NOMO-1 treated with DMSO at 0.1 percent for 48 hours (cell line): ENCODE data around the gene APBB1.

Experiments used
- DNase-seq: peaks from one replicate; lab custom pipeline; 2025; ENCODE audit not compliant: unreplicated experiment; lab: John Stamatoyannopoulos, UW

APBB1 gene

GRCh38 chr11:6417907-6418556 lies 862 bp downstream of the APBB1 start:
- no peak for DNase-seq

DNA sequence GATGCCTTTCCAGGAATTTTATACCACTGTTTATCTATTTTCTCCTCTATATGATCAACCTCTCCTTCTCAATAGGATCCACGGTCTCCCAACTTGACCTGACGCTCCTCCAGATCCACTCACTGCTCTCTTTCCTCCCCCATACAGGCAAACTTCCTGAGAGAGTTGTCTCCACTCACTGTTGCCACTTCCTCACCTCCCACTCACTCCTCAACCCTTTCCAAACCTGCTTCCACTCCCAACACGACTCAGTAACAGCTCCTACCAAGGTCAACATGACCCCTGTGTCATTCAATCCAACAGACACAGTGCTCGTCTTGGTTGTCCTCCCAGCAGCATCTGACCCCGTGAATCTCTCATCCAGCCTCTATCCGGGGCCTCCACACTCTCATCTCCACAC lies 3.1 kb downstream of the APBB1 start:
- DNase-seq, result no peak

- DNase-seq, result peak; percentile 59
Measured at GRCh38 chr11:6414874-6415328, 4.0 kb downstream of the APBB1 start.

GRCh38 chr11:6413791-6414201 lies 5.1 kb downstream of the APBB1 start:
- no peak for DNase-seq

GRCh38 chr11:6411594-6412031 lies 7.3 kb downstream of the APBB1 start:
- no peak for DNase-seq

GRCh38 chr11:6410695-6411430 lies 8.0 kb downstream of the APBB1 start:
- DNase-seq, result no peak

- no peak for DNase-seq
Measured at GRCh38 chr11:6406370-6406769, 12.5 kb downstream of the APBB1 start.

- no peak for DNase-seq
Measured at GRCh38 chr11:6405846-6406245, 13.0 kb downstream of the APBB1 start.

- DNase-seq, result no peak
Measured at GRCh38 chr11:6405052-6405667, 13.7 kb downstream of the APBB1 start.

DNA sequence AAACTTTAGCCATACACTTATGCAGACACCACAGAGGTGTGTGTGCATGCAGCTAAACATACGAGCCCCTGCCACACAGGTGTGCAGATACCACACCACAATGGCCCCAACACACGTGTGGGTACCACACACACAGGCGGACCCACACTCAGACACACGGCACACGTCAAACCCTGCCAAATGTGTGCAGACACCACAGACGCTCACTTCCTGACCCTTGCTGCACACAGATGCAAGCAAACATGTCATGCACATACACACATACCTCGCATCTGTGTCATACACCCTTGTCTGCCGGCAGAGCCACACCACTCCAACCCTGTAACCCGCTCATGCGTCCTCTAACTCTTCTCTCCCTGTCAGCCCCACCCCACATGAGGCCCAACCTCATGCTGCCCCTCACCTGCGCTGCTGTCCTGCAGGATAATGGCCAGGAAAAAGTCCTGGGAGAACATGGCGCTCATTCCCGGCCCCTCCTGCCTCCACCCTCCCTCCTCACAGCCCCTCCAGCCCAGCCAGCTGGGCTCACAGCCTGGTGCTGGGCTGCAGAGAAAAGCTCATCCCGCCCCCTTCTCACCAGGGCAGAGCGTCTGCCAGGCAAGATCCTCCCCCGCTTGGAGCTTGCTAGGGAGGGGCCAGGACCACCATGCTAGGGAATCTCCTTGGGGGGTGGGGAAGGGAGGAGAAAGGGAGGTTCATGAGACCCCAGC lies 14.4 kb downstream of the APBB1 start:
- DNase-seq, result no peak

- no peak for DNase-seq
Measured at GRCh38 chr11:6403539-6403938, 15.4 kb downstream of the APBB1 start.

- no peak for DNase-seq
Measured at GRCh38 chr11:6402561-6402981, 16.3 kb downstream of the APBB1 start.

- no peak for DNase-seq
Measured at GRCh38 chr11:6402061-6402470, 16.8 kb downstream of the APBB1 start.

- no peak for DNase-seq
Measured at GRCh38 chr11:6401464-6401863, 17.4 kb downstream of the APBB1 start.

DNA sequence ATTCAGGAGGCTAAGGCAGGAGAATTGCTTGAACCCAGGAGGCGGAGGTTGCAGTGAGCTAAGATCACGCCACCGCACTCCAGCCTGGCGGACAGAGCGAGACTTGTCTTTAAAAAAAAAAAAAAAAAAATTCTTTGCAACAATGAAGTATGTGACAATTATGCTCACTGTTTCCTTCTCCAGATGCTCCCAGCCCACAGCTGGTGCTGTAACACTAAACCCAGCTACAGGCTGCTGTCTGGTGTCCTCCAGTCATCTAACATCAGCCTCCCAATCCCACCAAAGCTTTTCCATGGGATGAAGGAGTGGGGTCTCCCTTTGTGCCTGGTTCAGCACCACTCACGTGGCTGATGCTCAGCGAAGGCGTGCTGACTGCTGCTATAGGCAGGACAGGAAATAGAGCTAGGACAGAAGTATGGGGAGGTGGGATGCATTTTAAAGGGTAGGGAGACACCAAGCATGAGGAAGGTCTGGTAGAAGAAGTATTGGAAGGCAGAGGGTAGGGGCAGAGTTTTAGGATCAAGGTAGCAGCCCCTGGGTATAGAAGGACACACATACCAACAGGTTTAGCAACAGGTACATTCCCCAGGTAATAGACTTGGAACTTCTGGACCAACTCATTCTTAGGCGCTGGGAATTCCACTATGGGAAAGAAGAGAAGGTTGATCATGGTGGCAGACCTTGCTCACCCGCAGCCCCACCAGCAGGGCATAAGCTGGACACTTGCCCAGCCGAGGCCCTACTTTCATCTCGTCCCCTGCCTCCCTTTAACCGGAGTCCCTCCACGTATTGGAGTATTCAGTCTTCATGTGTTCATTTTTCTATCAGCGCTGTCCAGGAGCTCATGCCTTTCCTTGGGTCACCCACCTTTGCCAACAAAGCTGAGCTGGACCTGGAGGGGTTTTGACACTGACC lies 18.2 kb downstream of the APBB1 start:
- no peak for DNase-seq

GRCh38 chr11:6397636-6398035 lies 21.3 kb downstream of the APBB1 start:
- DNase-seq, result no peak

DNA sequence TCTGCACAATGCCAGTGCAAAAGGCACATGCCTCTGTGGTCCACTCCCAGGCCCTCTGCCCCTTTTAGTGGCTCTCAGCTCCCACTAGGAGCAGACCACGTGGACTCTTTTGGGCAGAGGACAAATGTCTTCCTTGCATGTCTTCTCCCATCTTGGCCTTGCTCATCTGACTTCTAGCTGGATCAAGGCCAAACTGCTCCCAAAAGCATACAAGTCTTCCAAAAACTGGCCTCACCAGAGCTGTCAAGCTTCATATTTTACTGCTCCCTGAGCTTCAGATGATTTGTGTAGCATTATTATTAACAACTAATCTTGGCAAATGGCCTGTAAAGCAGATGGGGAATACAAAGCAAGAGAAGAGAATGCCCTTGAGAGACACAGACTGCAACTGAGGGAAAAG lies 21.7 kb downstream of the APBB1 start:
- no peak for DNase-seq

DNA sequence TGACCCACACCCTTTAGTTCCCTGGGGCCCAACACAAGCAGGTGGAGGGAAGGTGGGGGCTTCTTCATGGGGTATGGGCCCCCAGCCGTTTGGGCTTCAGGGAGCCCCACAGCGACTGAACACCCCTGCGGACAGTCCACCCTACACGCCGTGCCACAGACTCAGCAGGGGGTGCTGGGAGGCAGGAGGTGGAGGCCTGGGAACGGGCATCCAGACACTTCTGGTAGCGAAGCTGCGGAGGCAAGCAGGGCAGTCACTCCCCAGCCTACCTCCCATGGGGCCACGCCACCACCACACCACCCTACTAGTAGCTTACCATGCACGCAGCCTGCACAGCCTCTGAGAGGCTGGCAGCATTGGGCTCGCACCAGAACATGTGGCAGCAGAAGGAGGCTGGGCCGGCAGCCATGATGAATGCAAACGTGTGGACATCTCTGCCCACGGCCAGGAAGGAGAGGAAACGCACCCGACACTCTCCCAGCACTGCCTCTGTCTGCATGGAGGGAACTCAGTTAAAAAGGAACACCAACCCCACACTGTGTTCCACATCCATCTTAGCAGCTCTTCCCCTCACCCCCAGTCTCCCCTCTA lies 23.3 kb downstream of the APBB1 start:
- DNase-seq, result no peak

- no peak for DNase-seq
Measured at GRCh38 chr11:6393989-6394670, 24.8 kb downstream of the APBB1 start.
